Common myeloid progenitor, CD34-positive (primary cell): ENCODE data around the gene GSTO1.

Experiments used
- CTCF ChIA-PET: fragments of 350-600 bp; sonication (Branson Sonifier 250); formaldehyde crosslinking; loops from one replicate; lab custom pipeline; 2021; ENCODE audit warnings: antibody characterized with exemption; lab: Charles Lee
- POLR2A ChIA-PET: fragments of 350-600 bp; sonication (Branson Sonifier 250); formaldehyde crosslinking; loops from one replicate; lab custom pipeline; 2021; ENCODE audit warnings: antibody characterized with exemption; lab: Charles Lee
- DNase-seq, 3 donors: peaks; one replicate each; pipeline versions ENCODE4 v3.0.0 to v3.0.0-alpha.2; 2013
- H3K27ac ChIP-seq, 2 experiments: 1 replicate in 1 of 2; 2 replicates in 1 of 2; pipeline ENCODE4 v1.7.0; 2013; ENCODE audit warnings: inconsistent platforms in 2 of 2, low read length in 2 of 2, mild to moderate bottlenecking in 2 of 2, low read depth in 1 of 2, moderate library complexity in 1 of 2; ENCODE audit not compliant: severe bottlenecking in 2 of 2, insufficient read depth in 1 of 2, poor library complexity in 1 of 2
- H3K27me3 ChIP-seq, 5 experiments: replicated peaks in 2 of 5; 1 replicate in 3 of 5; 2 replicates in 2 of 5; pipeline versions ENCODE4 v1.6.1 to v1.7.0; 2013; ENCODE audit warnings: low read length in 4 of 5, mild to moderate bottlenecking in 2 of 5, moderate library complexity in 2 of 5, inconsistent platforms in 1 of 5; ENCODE audit not compliant: insufficient read depth in 5 of 5, control insufficient read depth in 4 of 5
- H3K36me3 ChIP-seq, 4 experiments: 1 replicate in 2 of 4; 2 replicates in 2 of 4; pipeline versions ENCODE4 v1.6.1 to v1.7.0; 2013; ENCODE audit warnings: low read length in 3 of 4, control low read depth in 1 of 4, mild to moderate bottlenecking in 1 of 4; ENCODE audit not compliant: control insufficient read depth in 4 of 4, insufficient read depth in 4 of 4
- H3K4me1 ChIP-seq, 4 experiments: 1 replicate in 3 of 4; 2 replicates in 1 of 4; pipeline versions ENCODE4 v1.6.1 to v1.7.1; 2013; ENCODE audit warnings: low read length in 3 of 4, mild to moderate bottlenecking in 3 of 4, control low read depth in 1 of 4, inconsistent platforms in 1 of 4, moderate library complexity in 1 of 4; ENCODE audit not compliant: control insufficient read depth in 4 of 4, insufficient read depth in 4 of 4; ENCODE audit errors: control extremely low read depth in 1 of 4
- H3K4me3 ChIP-seq, 7 experiments: 1 replicate in 4 of 7; 2 replicates in 3 of 7; pipeline versions ENCODE4 v1.5.1 to v1.7.0; 2013; ENCODE audit warnings: mild to moderate bottlenecking in 7 of 7, low read length in 6 of 7, moderate library complexity in 6 of 7, inconsistent platforms in 2 of 7, low read depth in 2 of 7, control low read depth in 1 of 7; ENCODE audit not compliant: insufficient read depth in 4 of 7, control insufficient read depth in 1 of 7; ENCODE audit errors: extremely low read depth in 1 of 7
- H3K9me3 ChIP-seq, 5 experiments: 1 replicate in 4 of 5; 2 replicates in 1 of 5; pipeline versions ENCODE4 v1.6.1 to v1.7.1; 2013; ENCODE audit warnings: low read length in 4 of 5, mild to moderate bottlenecking in 2 of 5, inconsistent platforms in 1 of 5, low read depth in 1 of 5, moderate library complexity in 1 of 5; ENCODE audit not compliant: control insufficient read depth in 4 of 5, insufficient read depth in 2 of 5; ENCODE audit errors: control extremely low read depth in 1 of 5
- whole genome bisulfite sequencing: methylation state at CpG from one replicate; pipeline ENCODE4 v1.1.5; 2013; ENCODE audit not compliant: insufficient coverage; 5-methylcytosine and 5-hydroxymethylcytosine counted together

The GSTO1 gene

DNA sequence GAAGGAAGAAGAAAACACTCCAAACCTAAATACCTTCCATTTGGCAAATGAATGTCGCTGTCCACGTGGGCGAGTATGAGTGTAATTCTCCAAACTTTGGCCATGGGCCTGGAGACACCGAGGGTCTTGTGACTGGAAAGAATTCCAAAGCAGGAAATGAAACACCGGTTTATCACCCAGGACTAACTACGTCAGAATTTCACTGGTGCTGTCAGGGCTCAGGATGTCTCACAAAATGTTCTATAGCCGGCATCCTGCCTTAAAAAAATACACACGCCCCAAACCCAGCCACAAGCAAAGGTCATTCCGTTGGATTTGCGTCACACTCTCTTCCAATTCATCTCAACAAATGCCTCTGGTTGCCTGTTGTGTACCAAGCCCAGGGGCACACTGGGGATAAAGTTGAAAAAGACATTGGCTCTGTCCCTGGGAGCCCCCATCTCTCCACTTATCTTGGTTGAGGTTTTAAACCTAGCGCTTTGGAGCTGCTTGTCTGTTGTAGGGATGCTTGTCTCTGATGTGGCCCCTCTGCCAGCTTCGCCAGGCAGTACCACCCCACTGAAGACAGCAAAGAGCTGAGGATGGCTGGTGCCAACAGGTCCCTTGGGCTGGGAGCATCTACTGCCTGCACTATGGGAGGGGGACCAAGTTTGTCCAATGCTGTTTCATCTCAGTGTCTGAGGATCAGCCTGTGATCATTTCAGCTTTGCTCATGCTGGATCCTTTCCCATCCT is 45.5 kb downstream of the GSTO1 start:
- DNase-seq, result no peak
- POLR2A ChIA-PET, result interaction anchor here (0.6 kb wide), 2 partner anchors 20 to 35 kb away, joined by 3 read pairs; no protein-coding TSS in a partner anchor
- Histone ChIP-seq H3K4me1 (peaks cover 0 to 8% (median 6%) of the 10 kb centered on the region in 4 experiments), H3K9me3 (no peaks in the 10 kb centered on the region), H3K27me3 (no peaks in the 10 kb centered on the region), H3K27ac (no peak overlapping the region), H3K4me3 (no peak overlapping the region), H3K36me3 (no peaks in the 10 kb centered on the region)
- CTCF ChIA-PET, result interaction anchor here (0.8 to 16.6 kb wide), 8 partner anchors 9 to 50 kb away, joined by 3 to 207 read pairs (median 8); partner anchors contain the start of gene ITPRIP
- WGBS, result 99% methylated on average over 11 of the region's 12 CpGs

DNA sequence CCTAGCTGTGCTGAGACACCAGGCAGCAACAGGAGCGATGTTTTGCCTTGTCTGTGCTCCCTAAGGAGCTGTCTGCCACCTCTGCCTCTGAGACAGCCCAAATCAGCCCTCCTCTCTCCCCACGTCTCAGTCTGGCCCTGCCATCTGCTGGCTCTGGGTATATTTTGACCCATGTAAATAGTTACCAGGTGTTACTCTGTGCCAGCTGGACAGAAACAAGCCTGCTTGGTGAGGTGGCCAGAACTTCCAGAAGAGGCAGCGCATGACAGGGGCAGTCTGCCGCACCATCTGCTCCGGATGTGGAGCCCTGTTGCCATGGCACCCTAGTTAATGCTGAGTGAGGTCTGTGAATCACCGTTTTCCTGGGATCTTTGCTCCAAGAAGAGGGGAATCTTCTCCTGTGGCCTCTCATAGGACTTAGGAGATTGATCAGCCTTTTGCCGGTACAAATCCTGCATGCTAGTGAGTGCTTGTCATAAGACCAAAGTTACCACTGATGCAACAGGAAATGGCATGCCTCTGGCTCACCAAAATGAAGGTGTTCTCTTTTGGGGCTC is 46.1 kb downstream of the GSTO1 start:
- Histone ChIP-seq H3K27me3 (no peaks in the 10 kb centered on the region), H3K27ac (no peak overlapping the region), H3K4me1 (peaks cover 0 to 8% (median 7%) of the 10 kb centered on the region in 4 experiments), H3K36me3 (no peaks in the 10 kb centered on the region), H3K4me3 (no peak overlapping the region), H3K9me3 (no peaks in the 10 kb centered on the region)
- 90% methylated on average over 6 of the region's 7 CpGs for WGBS
- DNase-seq, result peak in 1 of 3 donors; percentile 28
- POLR2A ChIA-PET, result interaction anchor here (0.6 kb wide), 2 partner anchors 20 to 35 kb away, joined by 3 read pairs; no protein-coding TSS in a partner anchor
- CTCF ChIA-PET, result interaction anchor here (0.8 to 16.6 kb wide), 6 partner anchors 9 to 49 kb away, joined by 3 to 207 read pairs (median 12); partner anchors contain the start of gene ITPRIP

DNA sequence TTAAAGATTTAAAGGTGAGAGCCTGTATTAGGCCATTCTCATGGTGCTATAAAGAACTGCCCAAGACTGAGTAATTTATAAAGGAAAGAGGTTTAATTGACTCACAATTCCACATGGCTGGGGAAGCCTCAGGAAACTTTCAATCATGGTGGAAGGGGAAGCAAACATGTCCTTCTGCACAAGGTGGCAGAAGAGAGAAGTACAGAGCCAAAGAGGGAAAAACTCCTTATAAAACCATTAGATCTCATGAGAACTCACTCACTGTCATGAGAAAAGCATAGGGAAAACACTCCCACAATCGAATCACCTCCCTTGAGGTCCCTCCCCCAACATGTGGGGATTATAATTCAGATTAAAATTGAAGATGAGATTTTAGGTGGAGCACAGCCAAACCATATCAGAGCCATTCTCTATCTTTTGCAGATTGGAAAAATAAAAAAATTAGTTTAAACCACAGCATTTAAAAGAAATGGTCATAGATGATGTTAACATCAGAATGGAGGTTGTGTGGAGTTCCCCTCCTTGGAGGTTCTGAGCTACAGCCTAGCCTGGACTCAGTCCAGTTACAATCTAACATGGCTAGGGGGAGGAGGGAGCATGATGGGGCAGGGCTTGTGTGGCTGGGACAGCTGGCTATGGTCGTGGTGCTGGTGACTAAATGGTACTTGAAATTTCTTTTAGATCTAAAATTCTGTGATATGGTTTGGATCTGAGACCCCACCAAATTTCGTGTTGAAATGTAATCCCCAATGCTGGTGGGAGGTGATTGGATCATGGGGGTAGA is 47.4 kb downstream of the GSTO1 start:
- ChIA-PET POLR2A (no interaction called here), CTCF (interaction anchor here (0.7 to 6.9 kb wide), 5 partner anchors 9 to 46 kb away, joined by 3 to 191 read pairs (median 55); partner anchors contain the start of gene CFAP58)
- H3K4me3 ChIP-seq, result no peak overlapping the region
- no peaks in the 10 kb centered on the region for H3K27me3 ChIP-seq
- no peaks in the 10 kb centered on the region for H3K9me3 ChIP-seq
- no peaks in the 10 kb centered on the region for H3K36me3 ChIP-seq
- DNase-seq, result no peak
- WGBS, result 96% methylated on average over 2 of the region's 3 CpGs
- H3K4me1 ChIP-seq, result peaks cover 3 to 10% (median 8%) of the 10 kb centered on the region in 4 experiments
- no peak overlapping the region for H3K27ac ChIP-seq

DNA sequence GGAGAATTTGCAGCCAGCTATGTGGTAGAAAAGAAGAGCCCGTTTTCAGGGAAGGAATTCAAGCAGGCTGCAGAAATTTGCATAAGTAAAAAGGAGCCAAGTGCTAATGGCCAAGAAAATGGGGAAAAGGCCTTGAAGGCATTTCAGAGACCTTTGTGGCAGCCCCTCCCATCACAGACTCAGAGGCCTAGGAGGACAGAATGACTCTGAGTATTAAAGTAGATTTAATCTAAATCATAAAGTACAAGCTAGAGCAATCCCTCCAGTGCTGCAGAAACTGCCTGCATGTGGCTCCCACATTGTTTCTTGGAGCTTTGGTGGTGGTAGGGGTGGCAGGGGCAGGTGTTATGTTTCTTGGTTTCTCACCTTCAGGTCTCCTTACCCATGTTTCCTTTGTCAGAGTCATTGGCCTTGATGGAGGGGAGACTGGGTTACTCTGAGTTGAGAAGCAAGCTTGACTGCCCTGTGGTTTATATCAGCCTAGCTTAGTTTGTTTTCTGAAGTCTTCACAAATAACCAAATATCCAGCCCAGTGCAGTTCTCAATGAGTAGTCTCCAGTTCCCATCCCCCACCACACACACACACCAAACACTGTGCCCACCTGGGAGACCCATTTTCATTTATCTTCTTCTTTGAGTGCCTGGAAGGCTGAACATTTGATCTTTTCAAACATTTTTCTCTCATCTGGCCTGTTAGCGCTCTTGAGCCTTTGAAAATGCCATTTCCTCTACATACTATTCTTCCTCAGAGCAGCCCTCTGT is 49.1 kb downstream of the GSTO1 start:
- no peaks in the 10 kb centered on the region for H3K27me3 ChIP-seq
- H3K4me3 ChIP-seq, result no peak overlapping the region
- DNase-seq, result no peak
- H3K27ac ChIP-seq, result no peak overlapping the region
- 50% methylated on average over 2 of the region's 2 CpGs for WGBS
- H3K4me1 ChIP-seq, result peaks cover 3 to 10% (median 7%) of the 10 kb centered on the region in 4 experiments
- ChIA-PET POLR2A (no interaction called here), CTCF (interaction anchor here (1.2 to 6.9 kb wide), 7 partner anchors 10 to 45 kb away, joined by 3 to 191 read pairs (median 3); partner anchors contain the start of genes CFAP58 and ITPRIP)
- no peaks in the 10 kb centered on the region for H3K36me3 ChIP-seq
- H3K9me3 ChIP-seq, result no peaks in the 10 kb centered on the region

DNA sequence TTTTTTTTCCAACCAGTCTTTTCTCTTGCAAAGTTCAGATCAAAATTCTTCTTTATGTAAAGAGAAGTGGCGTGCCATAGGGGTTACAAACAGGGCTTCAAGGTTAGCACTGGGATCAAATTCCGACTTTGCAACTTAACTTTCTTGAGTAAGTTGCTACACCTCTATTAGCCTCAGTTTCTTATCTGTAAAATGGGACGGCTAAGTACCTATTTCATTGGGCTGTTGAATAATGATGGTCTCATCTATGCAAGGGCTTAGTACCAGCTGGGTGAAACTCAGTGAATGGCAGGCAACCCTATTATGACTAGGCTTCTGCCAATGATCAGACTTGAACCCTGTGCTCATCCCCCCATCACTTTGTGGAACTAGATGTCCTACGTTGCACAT is 49.7 kb downstream of the GSTO1 start:
- Histone ChIP-seq H3K27me3 (no peaks in the 10 kb centered on the region), H3K4me1 (peaks cover under 1 to 7% (median 4%) of the 10 kb centered on the region in 4 experiments), H3K27ac (no peak overlapping the region), H3K9me3 (no peaks in the 10 kb centered on the region), H3K36me3 (no peaks in the 10 kb centered on the region), H3K4me3 (no peak overlapping the region)
- no peak for DNase-seq
- ChIA-PET CTCF (interaction anchor here (1.2 to 6.9 kb wide), 8 partner anchors 10 to 44 kb away, joined by 3 to 191 read pairs (median 24); partner anchors contain the start of genes CFAP58 and ITPRIP), POLR2A (no interaction called here)
- 100% methylated on average over 3 of the region's 4 CpGs for WGBS

DNA sequence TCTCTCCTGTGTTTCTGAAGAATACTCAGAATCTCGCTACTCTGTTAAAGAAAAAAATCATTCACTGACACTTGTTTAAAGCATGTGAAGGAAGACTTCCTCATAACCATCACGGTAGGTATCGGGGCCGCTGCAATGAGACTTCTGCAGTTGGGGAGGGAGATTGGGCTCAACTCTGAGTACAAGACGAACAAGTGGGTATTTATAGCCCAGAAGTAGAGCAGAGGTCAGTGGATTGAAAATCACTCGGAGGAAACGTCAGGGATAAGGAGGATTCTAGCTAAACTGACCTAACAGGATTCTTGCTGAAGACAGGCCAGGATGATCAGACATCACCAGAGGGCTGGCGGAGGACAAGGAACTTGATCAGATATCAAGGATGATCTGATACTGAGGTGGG is 50.2 kb downstream of the GSTO1 start:
- Histone ChIP-seq H3K9me3 (no peaks in the 10 kb centered on the region), H3K4me1 (peaks cover 0 to 7% (median 4%) of the 10 kb centered on the region in 4 experiments), H3K27me3 (no peaks in the 10 kb centered on the region), H3K4me3 (no peak overlapping the region), H3K36me3 (no peaks in the 10 kb centered on the region), H3K27ac (no peak overlapping the region)
- 92% methylated on average over 7 of the region's 8 CpGs for WGBS
- CTCF ChIA-PET, result interaction anchor here (1.2 to 6.9 kb wide), 9 partner anchors 9 to 43 kb away, joined by 3 to 191 read pairs (median 21); partner anchors contain the start of genes CFAP58 and ITPRIP
- DNase-seq, result no peak
- POLR2A ChIA-PET, result interaction anchor here (1.0 kb wide), 1 partner anchor 48 kb away, joined by 4 read pairs; the partner anchor contains the start of gene CFAP58
